CD4-positive, alpha-beta T cell treated with Interleukin-15 for 1 hour (primary cell): Measurements from ENCODE around the gene NDUFS6.
A peak's percentile ranks its signal among the peaks of the same experiment; 100 is the strongest.
"Not testable (repeated sequence)": the region's sequence is repeated elsewhere in the genome, so short reads cannot be mapped to it uniquely, and the experiment has no call there.

Experiments used
- DNase-seq: peaks from one replicate; pipeline ENCODE4 v3.0.0-alpha.2; 2020

NDUFS6 gene

DNA sequence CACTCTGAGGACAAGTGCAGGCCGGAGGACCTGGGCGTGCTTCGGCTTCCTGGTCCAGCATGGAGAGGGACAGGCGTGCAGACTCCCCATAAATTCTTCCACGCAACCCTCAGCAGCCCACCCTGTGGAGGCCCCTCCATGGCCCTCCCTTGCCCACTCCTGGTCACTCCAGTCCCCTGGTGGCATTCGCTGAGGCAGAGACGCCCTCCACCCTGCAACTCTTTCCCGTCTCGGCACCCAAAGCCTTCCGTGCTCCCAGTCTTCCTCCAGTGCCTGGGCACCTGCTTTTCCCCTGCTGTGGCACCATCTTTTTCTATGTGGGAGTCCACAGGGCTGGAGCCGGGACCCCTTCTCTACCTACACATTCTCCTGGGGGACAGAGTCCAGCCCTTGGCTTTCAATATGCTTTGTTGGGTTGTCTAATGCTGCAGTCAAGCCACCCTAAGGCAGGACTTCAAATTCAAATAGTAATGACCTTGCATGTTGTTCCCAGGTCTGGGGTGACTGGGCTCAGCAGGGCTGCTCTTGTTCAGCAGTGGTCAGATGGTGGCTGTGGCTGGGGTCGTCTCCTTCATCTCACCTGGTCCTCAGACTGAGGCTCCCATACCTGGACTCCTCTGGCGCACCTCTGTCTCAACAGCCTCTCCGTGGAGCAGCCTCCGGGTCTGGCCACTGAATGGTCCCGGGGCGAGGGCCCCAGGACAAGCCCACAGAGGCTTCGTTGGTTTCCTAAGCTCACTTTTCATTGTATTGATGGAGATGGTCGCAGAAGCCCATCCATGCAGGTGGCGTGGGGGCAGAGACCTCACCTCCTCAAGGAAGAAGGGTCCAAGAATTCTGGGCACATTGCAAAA is 16.8 kb upstream of the NDUFS6 start:
- DNase-seq: no peak

GRCh38 chr5:1785062-1785461 is 16.1 kb upstream of the NDUFS6 start:
- no peak for DNase-seq

DNA sequence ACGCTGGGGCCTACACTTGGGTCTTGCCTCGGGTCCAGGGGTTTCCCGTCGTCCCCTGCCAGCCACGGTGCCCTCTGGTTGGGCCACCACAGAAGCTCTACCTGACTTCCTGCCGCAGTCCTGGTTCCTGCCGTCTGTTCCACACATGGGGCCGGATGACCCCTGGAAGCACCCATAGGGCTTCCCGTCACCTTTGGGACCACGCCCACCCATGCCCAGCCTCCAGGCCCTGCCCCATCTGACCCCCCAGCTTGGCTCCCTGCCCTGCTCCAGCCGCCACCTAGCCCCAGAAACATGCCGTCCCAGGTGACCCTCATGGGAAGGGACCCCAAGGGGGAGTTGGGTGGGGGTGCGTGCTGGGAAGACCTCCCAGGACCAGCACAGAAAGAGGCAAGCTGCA is 15.2 kb upstream of the NDUFS6 start:
- DNase-seq: peak; percentile 14

- DNase-seq: no peak
Observed at GRCh38 chr5:1786621-1787471, 14.4 kb upstream of the NDUFS6 start.

GRCh38 chr5:1787472-1788047 is 13.6 kb upstream of the NDUFS6 start:
- no peak for DNase-seq

GRCh38 chr5:1788200-1788599 is 13.0 kb upstream of the NDUFS6 start:
- DNase-seq: no peak

- no peak for DNase-seq
Observed at GRCh38 chr5:1788828-1789227, 12.4 kb upstream of the NDUFS6 start.

DNA sequence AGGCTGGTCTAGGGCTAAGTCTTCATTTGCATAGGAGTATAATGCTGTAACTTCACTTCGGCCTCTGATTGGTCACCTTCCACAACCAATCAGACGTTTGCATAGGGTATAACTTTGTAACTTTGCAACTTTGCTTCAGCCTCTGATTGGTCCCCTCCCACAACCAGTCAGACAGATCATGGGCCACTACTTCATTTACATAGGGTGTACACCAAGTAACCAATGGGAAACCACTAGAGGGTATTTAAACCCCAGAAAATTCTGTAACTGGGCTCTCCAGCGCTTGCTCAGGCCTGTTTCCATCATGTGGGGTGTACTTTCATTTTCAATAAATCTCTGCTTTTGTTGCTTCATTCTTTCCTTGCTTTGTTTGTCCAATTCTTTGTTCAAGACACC is 11.8 kb upstream of the NDUFS6 start:
- DNase-seq: not testable (repeated sequence)

- no peak for DNase-seq
Observed at GRCh38 chr5:1789834-1790471, 11.3 kb upstream of the NDUFS6 start.

GRCh38 chr5:1791176-1791575 is 10.0 kb upstream of the NDUFS6 start:
- DNase-seq: no peak

DNA sequence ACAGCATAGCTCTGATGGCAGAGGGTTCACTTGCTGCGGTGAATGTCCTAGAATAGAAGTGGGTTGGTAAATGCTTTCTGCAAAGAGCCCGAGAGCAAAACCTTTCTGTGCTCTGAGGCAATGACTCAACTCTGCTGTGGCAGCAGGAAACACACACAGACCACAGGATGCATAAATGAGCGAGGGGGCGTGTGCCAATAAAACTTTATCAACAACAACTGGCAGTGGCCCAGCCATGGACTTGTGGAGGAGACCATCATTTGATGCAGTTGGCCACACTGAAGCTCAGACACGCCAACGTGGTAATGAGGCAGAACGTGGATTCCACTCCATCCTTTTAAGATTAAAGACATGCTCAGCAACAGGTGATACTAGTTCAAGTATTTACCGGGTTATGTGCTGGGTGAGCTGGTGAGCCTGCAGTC is 8.4 kb upstream of the NDUFS6 start:
- peak; percentile 77 for DNase-seq

DNA sequence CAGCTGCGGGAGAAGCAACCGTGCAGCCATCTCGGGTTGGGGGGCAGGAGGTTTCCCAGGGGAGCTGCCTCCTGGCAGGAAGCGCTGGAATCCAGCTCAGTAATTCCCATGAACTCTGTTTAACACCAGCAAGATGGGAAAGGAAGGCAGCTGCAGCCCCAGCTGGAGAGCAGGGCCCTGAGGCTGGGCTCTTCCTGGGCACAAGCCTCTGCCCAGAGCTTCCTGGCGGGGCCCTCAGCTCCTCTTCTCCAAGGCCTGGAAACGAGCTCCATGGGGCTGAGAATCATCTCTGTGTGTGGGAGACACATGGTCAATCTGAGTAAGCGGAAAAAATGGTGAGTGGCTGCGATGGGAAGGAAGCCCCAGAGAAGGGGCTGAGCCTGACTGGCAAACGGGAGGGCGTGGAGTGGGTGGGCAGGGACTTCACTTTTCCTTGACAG is 7.9 kb upstream of the NDUFS6 start:
- no peak for DNase-seq

DNA sequence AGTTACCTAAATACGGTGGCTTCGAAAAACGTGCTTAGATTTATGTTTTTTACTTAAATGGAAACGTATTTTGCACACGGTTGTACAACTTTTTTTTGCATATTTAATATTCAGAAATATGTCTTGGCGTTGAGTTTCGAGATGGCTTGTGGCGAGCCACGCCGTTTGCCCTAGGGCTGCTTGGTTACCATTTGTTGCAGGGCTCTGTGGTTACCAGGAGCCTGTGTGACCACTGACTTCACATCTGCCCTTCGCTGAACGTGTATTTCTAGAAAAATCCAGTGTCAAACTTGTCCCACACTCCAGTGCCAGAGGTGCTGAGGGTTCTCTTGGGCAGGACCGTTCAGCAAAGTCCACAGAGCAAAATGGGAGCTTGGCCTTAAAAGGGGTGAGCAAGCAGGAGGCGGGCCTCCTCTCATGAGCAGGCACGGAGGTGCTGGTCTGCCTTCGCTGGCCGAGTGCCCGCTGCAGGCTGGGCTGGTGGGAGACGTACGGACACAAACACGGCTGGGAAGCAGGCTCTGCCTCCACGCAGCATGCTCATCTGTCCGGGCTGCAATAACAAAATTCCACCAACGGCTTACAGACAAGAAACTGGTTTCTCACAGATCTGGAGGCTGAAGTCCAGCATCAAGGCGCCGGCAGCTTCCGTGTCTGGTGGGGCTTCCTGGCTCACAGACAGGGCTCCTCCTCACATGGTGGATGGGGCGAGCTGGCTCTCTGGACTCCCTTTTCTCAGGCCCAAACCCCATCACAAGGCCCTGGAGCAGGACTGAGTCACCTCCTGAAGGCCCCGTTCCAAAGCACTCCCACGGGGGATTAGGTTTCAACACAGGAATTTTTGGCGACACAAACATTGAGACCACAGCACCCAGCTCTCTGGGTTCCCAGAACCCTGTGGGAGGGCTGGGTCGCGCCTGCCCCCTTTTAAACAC is 7.0 kb upstream of the NDUFS6 start:
- DNase-seq: no peak

GRCh38 chr5:1794901-1795290 is 6.3 kb upstream of the NDUFS6 start:
- DNase-seq: no peak

DNA sequence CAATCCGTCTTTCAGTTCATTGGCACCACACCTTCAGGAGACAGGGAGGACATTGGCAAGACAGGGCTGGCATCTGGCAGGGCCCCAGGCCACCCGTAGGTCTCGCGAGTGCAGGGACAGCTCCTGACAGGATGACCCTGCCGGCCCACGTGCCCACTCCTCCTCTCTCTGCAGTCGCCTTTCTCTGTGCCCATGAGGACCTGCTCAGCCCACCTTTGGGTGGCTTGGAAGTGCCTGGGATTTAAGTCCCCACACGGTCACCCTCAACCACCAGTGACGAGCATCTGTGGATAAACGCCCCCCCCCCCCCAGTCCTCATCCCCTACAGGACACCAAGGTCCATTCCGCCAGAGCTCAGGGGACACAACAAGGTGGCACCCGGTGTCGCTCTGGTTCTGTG is 5.7 kb upstream of the NDUFS6 start:
- DNase-seq: no peak

DNA sequence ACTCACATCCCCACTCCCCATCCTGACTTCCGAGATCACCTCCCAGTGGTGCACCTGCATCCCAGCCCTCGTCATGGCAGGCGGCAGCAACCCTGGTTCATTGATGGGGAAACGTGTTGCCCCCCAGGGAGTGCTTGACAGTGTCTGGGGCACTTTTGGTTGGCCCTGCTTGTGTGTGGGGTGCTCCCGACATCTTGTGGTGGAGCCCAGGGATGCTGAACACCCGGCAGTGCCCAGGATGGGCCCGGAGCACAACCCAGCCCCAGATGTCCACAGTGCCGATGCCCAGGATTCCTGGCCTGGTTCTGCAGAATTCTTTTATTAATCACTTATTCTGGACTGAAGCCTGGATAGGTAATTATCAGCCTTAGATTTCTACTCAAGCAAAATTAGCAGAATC is 5.3 kb upstream of the NDUFS6 start:
- DNase-seq: no peak

DNA sequence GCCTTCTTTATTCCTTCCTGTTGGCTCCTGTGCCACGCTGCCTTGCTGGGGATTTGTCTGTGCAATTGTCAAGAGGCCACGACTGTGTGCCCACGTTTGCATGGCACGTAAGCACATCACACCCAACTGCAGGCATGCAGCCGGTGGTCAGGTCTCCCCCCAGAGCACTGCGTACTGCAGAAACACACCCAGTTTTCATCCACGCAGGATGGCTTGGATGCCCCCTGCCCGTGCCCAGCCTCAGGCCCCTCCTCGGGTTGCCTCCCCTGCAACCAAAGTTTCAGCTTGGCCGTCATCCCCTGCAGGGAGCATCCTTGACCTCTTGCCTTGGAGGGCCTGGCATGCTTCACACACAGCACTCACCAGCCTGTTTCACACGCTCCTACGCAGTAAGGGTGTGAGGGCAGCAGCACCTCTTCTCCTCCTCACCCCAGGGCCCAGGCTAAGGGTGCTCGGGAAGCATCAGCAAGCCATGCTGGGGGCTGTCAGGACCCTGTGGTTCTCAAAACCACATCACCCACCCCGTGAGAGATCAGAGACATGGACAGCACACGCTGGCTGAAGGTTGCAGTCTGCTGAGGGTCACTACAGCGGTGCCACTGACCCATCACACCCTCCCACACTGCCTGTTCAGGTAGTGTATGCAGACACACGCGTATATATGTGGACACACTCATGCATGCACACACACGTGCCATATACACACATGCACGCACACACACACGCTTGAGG is 4.7 kb upstream of the NDUFS6 start:
- DNase-seq: no peak

GRCh38 chr5:1797103-1797800 is 4.0 kb upstream of the NDUFS6 start:
- DNase-seq: no peak

GRCh38 chr5:1797855-1798254 is 3.4 kb upstream of the NDUFS6 start:
- no peak for DNase-seq

DNA sequence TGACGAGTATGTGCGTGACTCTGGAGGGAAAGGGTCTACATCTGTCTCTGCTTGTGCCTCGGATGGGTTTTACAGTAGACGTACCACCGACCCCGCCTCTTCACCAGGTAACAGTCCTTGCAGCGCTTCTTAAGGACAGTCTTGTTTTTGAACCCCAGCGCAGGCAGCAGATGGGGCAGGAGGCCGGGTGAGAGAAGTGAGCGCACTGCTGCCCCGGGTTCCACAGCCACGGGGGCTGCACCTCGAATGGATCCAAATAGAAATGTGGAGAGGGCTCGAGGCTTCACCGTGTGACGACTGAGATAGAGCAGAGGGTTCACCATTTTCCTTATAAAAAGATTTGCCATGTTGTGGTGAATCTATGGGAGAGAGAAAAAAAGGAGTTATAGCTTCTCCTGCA is 2.6 kb upstream of the NDUFS6 start:
- not testable (repeated sequence) for DNase-seq
